NCI-H82 (cell line): Measurements from ENCODE around the gene FOXF1.
A peak's percentile ranks its signal among the peaks of the same experiment; 100 is the strongest.

Experiments used
- DNase-seq: peaks from one replicate; lab custom pipeline; 2025; lab: John Stamatoyannopoulos, UW

Gene FOXF1

GRCh38 chr16:86510465-86511261 is at the start of gene FOXF1:
Gene FOXF1, plus strand, starts transcription at chr16:86510527. Its CDS starts 43 bp downstream, at chr16:86510570.
- DNase-seq: peak; percentile 18

GRCh38 chr16:86461037-86461436 is 49.3 kb upstream of the FOXF1 start:
- DNase-seq: no peak

GRCh38 chr16:86462334-86463084 is 47.8 kb upstream of the FOXF1 start:
- no peak for DNase-seq

GRCh38 chr16:86464044-86464443 is 46.3 kb upstream of the FOXF1 start:
- no peak for DNase-seq

GRCh38 chr16:86465434-86465833 is 44.9 kb upstream of the FOXF1 start:
- DNase-seq: no peak

- no peak for DNase-seq
These were observed 43.5 kb upstream of the FOXF1 start for GRCh38 chr16:86466696-86467406.

- DNase-seq: no peak
These were observed 42.8 kb upstream of the FOXF1 start for GRCh38 chr16:86467490-86467889.

GRCh38 chr16:86470964-86471363 is 39.4 kb upstream of the FOXF1 start:
- no peak for DNase-seq

- DNase-seq: no peak
These were observed 38.4 kb upstream of the FOXF1 start for GRCh38 chr16:86471896-86472295.

- no peak for DNase-seq
These were observed 38.0 kb upstream of the FOXF1 start for GRCh38 chr16:86472366-86472765.

- no peak for DNase-seq
These were observed 33.3 kb upstream of the FOXF1 start for GRCh38 chr16:86476956-86477534.

- no peak for DNase-seq
These were observed 32.7 kb upstream of the FOXF1 start for GRCh38 chr16:86477642-86478041.

GRCh38 chr16:86478779-86479178 is 31.5 kb upstream of the FOXF1 start:
- DNase-seq: no peak

- no peak for DNase-seq
These were observed 30.9 kb upstream of the FOXF1 start for GRCh38 chr16:86479419-86479818.

GRCh38 chr16:86480444-86480843 is 29.9 kb upstream of the FOXF1 start:
- DNase-seq: no peak

- DNase-seq: no peak
These were observed 28.7 kb upstream of the FOXF1 start for GRCh38 chr16:86481607-86482006.

- DNase-seq: no peak
These were observed 26.1 kb upstream of the FOXF1 start for GRCh38 chr16:86484240-86484639.

- no peak for DNase-seq
These were observed 24.6 kb upstream of the FOXF1 start for GRCh38 chr16:86485746-86486145.

- no peak for DNase-seq
These were observed 19.3 kb upstream of the FOXF1 start for GRCh38 chr16:86490859-86491639.

- no peak for DNase-seq
These were observed 18.7 kb upstream of the FOXF1 start for GRCh38 chr16:86491640-86492023.

- DNase-seq: no peak
These were observed 17.9 kb upstream of the FOXF1 start for GRCh38 chr16:86492267-86492960.
